GM12874 (cell line): ENCODE results near the gene ANO10.

Source experiments
- TF ChIP-seq, protein P1 (sequence below): IDR thresholded peaks from 2 replicates; pipeline ENCODE4 v1.5.1; 2011; ENCODE audit warnings: low read depth, mild to moderate bottlenecking, control low read depth, low read length, moderate library complexity; ENCODE audit not compliant: insufficient read depth

The ANO10 gene

GRCh38 chr3:43597961-43598360 is 23.9 kb downstream of the ANO10 start:
- TF ChIP-seq, protein P1, sequence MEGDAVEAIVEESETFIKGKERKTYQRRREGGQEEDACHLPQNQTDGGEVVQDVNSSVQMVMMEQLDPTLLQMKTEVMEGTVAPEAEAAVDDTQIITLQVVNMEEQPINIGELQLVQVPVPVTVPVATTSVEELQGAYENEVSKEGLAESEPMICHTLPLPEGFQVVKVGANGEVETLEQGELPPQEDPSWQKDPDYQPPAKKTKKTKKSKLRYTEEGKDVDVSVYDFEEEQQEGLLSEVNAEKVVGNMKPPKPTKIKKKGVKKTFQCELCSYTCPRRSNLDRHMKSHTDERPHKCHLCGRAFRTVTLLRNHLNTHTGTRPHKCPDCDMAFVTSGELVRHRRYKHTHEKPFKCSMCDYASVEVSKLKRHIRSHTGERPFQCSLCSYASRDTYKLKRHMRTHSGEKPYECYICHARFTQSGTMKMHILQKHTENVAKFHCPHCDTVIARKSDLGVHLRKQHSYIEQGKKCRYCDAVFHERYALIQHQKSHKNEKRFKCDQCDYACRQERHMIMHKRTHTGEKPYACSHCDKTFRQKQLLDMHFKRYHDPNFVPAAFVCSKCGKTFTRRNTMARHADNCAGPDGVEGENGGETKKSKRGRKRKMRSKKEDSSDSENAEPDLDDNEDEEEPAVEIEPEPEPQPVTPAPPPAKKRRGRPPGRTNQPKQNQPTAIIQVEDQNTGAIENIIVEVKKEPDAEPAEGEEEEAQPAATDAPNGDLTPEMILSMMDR: no peak

DNA sequence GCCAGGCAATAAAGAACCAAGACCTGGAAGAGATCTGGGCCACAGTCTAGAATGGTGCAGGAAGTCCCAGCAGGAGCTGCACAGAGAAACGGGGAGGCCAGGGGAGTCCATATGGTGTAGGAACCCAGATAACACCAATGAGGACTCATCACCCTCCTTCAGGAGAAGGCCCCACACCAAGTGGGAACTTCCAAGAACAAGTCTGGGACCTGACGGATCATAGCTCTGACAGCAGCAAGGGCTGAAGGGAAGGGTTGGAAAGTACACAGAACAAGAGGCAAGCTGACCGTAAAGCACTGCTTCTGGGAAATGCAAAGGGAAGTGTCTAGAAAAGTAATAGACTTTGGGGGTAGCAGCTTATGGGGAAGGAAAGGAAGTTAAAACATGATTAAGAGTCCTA is 34.5 kb downstream of the ANO10 start:
- TF ChIP-seq, protein P1: no peak

DNA sequence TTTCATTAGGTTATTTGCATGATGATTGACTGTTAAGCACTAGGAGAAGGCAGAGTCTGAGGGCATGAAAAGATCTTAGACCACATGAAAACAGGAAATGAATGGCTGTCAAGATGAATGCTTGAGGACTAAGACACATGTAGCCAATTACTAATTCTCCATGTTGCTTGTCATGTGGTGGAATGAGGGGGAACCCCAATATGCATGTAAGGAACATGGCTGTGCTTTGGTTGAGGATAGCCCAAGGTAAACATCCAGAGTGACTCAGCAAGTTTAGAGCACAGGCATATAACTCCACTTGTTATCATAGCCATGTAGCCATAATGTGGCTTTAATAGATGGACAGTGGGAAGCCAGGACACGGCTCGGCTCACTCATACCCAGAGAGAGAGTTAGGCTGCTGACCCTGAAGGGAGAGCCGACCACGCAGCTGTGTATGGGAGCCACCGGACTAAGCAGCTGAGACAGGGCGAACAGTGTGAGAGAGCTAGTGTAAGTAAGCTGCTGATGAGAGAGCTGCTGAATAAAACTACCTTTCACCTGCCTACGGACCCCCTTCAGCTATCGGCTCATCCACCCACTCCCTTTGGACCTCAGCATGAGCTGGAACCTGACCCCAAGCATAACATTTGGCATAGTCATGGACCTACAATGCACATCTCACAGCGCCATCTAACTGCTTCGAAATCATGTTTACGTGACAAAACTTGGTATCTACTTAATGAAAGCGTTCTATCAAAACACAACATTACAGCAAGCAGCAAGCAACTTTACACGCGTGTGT is 37.6 kb downstream of the ANO10 start:
- TF ChIP-seq, protein P1: no peak

- TF ChIP-seq, protein P1: no peak
These were observed 38.3 kb downstream of the ANO10 start for GRCh38 chr3:43583481-43583880.

DNA sequence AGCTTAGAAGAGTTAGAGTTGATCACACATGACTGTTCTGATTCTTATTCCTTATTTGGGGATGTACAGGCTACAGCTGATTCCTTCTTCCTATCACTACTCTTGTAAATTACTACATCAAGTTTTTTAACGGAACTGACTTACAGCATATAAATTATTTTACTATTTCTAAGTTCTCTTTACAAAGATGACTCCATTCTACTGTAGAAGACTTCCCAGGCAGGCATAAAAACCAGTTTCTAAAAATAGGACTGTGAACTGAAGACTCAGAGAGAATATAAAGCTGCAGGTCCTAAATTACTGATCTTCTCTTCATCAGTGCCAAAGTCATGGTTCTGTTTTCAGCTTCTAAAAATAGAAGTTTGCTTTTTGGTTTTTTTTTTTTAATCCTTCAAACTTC is 38.9 kb downstream of the ANO10 start:
- TF ChIP-seq, protein P1: no peak

- TF ChIP-seq, protein P1: no peak
These were observed 40.5 kb downstream of the ANO10 start for GRCh38 chr3:43581343-43581742.

DNA sequence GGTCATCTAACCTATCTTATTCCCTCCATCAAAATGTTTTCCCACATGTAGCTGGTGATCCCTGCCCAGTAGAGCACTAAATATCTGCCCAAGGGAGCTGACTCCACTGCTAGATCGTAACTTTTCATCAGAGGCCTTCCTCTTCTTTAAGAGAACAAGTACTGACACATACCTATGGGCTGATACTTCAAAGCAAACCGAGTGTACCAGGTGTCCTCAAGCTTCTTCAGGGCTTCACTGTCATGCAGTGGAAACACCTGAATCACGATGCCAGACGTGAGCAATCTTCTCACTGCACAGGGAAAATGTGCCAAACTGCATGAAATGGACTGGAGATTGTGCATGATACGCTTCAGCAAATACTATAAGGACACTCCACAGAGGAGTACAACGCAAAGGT is 41.6 kb downstream of the ANO10 start:
- TF ChIP-seq, protein P1: no peak
